Spinal cord (tissue), 10 donors: ENCODE results near the gene TCTN3. TPM values are rescaled to one million over a fixed set of nuclear protein-coding genes. Genes with fewer than 3 reads are reported as not detected.
"Not testable (repeated sequence)": the region's sequence is repeated elsewhere in the genome, so short reads cannot be mapped to it uniquely, and the experiment has no call there.

Source experiments
- DNase-seq, 6 donors: peaks; one replicate each; pipeline versions ENCODE4 v3.0.0 to v3.0.0-alpha.2; 2013 to 2015; ENCODE audit warnings: low spot score in 6 of 6, low read depth in 4 of 6
- H3K27ac ChIP-seq: one replicate; pipeline ENCODE4 v1.5.1; 2013; ENCODE audit warnings: low read depth, low read length, control low read depth
- H3K27me3 ChIP-seq: one replicate; pipeline ENCODE4 v1.6.1; 2013; ENCODE audit warnings: low read length; ENCODE audit not compliant: control insufficient read depth, insufficient read depth
- H3K36me3 ChIP-seq: one replicate; pipeline ENCODE4 v1.6.1; 2013; ENCODE audit warnings: low read length; ENCODE audit not compliant: control insufficient read depth, insufficient read depth
- H3K4me1 ChIP-seq: one replicate; pipeline ENCODE4 v1.6.1; 2013; ENCODE audit warnings: low read length; ENCODE audit not compliant: control insufficient read depth, insufficient read depth
- H3K4me3 ChIP-seq: one replicate; pipeline ENCODE4 v1.5.1; 2013; ENCODE audit warnings: low read depth, low read length, control low read depth
- H3K9me3 ChIP-seq: one replicate; pipeline ENCODE4 v1.6.1; 2013; ENCODE audit warnings: low read length; ENCODE audit not compliant: control insufficient read depth, insufficient read depth
- WGBS: methylation state at CpG from one replicate; pipeline ENCODE4 v1.1.5; 2013; ENCODE audit warnings: missing lambda C conversion rate; ENCODE audit not compliant: insufficient coverage; 5-methylcytosine and 5-hydroxymethylcytosine counted together
- polyA plus RNA-seq, 2 donors: library from polyadenylated mRNA; unstranded; fragments of 120-200 nt; gene quantifications; one replicate each; pipeline ENCODE4 v1.2.1, GENCODE V29; 2013; ENCODE audit not compliant: insufficient read length in 2 of 2
- total RNA-seq, 2 donors: library from RNA; depleted of rRNA in 1 of 2; stranded (reverse); fragments of 120-200 nt in 1 of 2; fragments of >200 nt in 1 of 2; gene quantifications; one replicate each; pipeline versions ENCODE4 v1.2.3 to v1.2.4, GENCODE V29; 2013 to 2014
- donor health status: healthy.

The TCTN3 gene
- total and polyA plus RNA-seq, 4 donors, result 30.4 to 57.9 (median 38.1) TPM

DNA sequence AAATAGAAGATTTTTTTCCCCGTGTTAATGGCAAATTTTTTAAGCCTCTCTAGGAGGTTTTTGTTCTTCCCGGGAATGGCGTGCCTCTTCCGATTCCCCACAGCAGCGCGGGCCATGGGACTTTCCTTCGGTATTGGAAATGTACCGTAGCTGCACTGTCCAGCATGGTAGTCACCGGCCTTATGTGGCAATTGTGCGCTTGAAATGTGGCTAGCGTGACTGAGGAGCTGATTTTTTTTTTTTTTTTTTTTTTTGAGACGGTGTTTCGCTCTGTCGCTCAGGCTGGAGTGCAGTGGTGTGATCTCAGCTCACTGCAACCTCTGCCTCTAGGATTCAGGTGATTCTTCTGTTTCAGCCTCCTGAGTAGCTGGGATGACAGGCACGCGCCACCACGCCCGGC is 938 bp upstream of the TCTN3 start:
- no peak overlapping the region for H3K27ac ChIP-seq
- peaks cover 6% of the 10 kb centered on the region for H3K4me1 ChIP-seq
- H3K27me3 ChIP-seq, result no peaks in the 10 kb centered on the region
- H3K4me3 ChIP-seq, result no peak overlapping the region
- H3K36me3 ChIP-seq, result peaks cover 5% of the 10 kb centered on the region
- WGBS, result 93% methylated on average over 13 of the region's 18 CpGs
- no peaks in the 10 kb centered on the region for H3K9me3 ChIP-seq
- DNase-seq, result no peak

DNA sequence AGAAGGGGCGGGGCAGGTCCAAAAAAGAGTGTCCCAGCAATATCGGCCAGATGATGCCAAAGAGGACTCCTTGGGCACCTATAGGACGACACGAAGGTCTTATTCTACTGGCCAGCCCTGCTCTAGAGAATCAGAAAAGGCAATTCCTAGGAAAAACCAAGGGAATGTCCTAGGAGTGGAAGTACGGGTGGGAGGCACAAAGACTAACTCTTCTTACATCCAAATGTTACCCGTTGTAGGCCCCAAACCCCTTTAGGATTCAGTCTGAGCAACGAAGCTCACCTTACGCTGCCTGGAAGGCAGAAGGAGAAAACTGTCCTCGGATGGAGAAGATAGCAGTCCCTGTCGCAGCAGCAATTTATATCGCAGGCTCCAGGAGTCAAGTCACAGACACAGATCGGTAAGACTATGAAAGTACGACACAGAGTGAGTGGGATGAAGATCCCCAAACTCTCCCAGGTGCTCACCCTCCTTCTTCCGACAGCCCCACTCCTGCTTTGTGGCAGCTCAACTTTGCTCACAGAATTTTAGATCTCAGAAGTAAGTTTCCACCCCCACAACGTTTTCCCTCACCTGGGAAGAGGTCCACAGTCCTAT is 558 bp downstream of the TCTN3 start:
- Histone ChIP-seq H3K4me3 (peak overlapping the region; percentile 96), H3K4me1 (peaks cover 6% of the 10 kb centered on the region), H3K27me3 (no peaks in the 10 kb centered on the region), H3K27ac (peak overlapping the region; percentile 91), H3K9me3 (no peaks in the 10 kb centered on the region), H3K36me3 (peaks cover 5% of the 10 kb centered on the region)
- 7% methylated on average over 13 of the region's 15 CpGs for WGBS
- peak in 3 of 6 donors; percentile 0 to 12 (median 1) for DNase-seq

DNA sequence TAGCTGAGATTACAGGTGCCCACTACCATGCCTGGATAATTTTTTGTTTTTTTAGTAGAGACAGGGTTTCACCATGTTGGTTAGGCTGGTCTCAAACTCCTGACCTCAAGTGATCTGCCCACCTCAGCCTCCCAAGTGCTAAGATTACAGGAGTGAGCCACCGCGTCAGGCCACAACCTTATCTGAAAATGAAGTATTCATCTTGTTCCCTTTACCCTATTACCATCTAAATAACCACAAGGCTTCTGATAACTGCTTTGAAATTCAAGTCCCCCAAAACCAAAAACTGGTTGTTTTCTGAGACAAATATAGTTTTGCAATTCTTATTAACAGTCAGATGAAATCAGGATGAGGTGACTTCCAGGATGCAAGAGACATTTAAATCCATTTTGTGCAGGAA is 2.4 kb downstream of the TCTN3 start:
- H3K27ac ChIP-seq, result no peak overlapping the region
- 92% methylated on average over 2 of the region's 2 CpGs for WGBS
- H3K4me1 ChIP-seq, result peaks cover 6% of the 10 kb centered on the region
- no peaks in the 10 kb centered on the region for H3K27me3 ChIP-seq
- H3K36me3 ChIP-seq, result peaks cover 12% of the 10 kb centered on the region
- H3K9me3 ChIP-seq, result no peaks in the 10 kb centered on the region
- DNase-seq, result no peak
- H3K4me3 ChIP-seq, result no peak overlapping the region

DNA sequence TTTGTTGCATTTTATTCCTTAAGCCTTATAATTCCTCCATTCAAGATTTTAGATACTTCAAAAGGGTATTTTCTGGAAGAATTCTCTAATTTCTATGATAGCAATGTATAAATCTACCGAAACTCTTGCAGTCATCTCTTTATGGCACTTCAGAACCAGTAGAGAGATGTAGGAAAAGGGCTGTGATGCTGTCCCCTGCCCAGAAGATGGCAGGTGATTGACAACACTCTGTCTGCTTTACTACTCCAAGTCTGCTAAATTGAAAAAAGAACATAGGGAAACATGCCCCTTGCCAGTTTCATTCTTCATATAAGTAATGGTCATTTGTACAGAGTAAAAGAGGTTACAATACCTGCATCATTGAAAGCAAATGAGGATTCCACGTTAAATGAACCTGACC is 5.1 kb downstream of the TCTN3 start:
- no peak for DNase-seq
- Histone ChIP-seq H3K4me3 (no peak overlapping the region), H3K27ac (no peak overlapping the region), H3K36me3 (peaks cover 18% of the 10 kb centered on the region), H3K4me1 (peaks cover 6% of the 10 kb centered on the region), H3K9me3 (no peaks in the 10 kb centered on the region), H3K27me3 (no peaks in the 10 kb centered on the region)
- WGBS, result 50% methylated on average over 1 of the region's 2 CpGs

DNA sequence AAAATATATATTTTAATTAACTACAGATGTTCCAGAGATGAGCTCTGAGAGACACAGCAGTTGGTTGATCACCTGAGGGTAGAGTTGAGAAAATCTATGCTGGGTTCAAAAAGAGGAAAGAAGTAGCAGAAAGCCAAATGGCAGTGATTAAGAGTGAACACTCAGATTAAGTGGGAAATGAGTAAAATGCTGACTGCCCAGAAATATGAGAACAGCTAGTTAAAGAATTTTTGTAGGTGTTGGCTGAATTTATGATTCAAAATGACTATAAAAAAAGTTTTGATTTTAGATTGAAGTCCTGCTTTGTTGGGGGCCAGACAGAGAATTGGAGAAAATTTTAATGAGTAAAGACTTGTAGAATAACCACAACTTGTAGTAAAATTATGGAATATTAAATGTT is 9.8 kb downstream of the TCTN3 start:
- no peak overlapping the region for H3K4me3 ChIP-seq
- H3K27ac ChIP-seq, result no peak overlapping the region
- H3K9me3 ChIP-seq, result no peaks in the 10 kb centered on the region
- H3K4me1 ChIP-seq, result no peaks in the 10 kb centered on the region
- no peak for DNase-seq
- no peaks in the 10 kb centered on the region for H3K27me3 ChIP-seq
- H3K36me3 ChIP-seq, result peaks cover 30% of the 10 kb centered on the region

DNA sequence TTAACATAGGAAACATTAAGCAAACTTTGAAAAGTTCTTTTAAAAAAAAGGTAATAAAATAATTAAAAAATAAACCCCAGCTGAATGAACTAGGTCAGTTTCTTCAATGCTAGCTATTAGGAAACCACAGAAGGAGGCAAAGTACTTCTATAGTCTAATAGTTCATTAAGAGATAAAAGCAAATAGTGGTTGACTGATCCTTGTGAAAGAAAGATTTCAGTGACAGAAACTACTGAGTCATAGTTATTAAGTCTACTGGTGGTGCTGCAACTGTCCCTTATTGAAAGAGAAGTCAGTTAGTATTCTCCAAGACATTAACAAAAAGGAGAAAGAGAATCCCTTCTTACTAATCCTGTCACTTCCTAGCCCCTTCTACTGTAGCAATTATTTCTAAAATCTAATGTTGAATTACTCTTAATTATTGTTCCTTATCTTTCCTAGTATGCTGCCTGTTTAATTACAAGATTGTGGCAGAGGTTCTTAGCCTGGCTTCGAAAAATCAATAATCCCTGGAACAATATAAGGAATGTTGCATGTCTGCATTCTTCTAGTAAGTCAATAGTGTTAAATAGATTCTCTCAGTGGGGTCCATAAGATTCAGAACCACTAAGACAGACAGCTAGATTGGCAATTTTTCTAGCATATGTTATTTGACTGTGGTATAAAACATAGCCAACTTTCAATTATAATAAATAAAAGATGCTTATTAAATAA is 18.2 kb downstream of the TCTN3 start:
- Histone ChIP-seq H3K27me3 (no peaks in the 10 kb centered on the region), H3K9me3 (no peaks in the 10 kb centered on the region), H3K4me1 (no peaks in the 10 kb centered on the region), H3K4me3 (no peak overlapping the region), H3K36me3 (peaks cover 6% of the 10 kb centered on the region), H3K27ac (no peak overlapping the region)
- WGBS, result no CpG with 5 or more reads among the region's 1 CpG
- DNase-seq, result no peak

DNA sequence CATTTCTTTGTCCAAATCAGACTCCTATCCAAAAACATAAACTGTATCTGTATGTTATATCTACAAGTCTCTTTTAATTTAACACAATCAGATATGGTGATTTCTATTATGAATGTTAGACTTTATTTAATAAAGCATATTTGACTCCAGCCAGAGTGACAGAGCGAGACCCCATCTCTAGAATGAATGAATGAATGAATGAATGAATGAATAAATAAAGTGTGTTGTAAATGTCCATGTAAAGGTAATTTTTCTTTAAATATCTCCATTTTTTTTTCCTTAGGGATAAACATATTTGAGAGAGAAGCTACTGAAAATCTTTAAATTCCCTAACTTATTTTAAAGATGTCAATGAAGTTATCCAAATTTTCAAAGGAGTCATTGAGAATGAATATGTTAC is 19.1 kb downstream of the TCTN3 start:
- Histone ChIP-seq H3K27ac (no peak overlapping the region), H3K4me1 (no peaks in the 10 kb centered on the region), H3K9me3 (no peaks in the 10 kb centered on the region), H3K27me3 (no peaks in the 10 kb centered on the region), H3K4me3 (no peak overlapping the region), H3K36me3 (peaks cover 8% of the 10 kb centered on the region)
- no CpG with 5 or more reads among the region's 1 CpG for WGBS
- DNase-seq, result no peak

DNA sequence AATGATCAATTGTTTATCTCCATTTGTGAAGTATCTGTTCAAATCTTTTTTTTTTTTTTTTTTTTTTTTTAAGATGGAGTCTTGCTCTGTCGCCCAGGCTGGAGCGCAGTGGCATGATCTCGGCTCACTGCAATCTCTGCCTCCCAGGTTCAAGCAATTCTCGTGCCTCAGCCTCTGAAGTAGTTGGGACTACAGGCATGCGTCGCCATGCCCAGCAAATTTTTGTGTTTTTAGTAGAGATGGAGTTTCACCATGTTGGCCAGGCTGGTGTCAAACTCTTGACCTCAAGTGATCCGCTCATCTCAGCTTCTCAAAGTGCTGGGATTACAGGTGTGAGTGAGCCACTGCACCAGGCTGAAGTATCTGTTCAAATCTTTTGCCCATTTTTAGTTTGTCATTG is 21.1 kb downstream of the TCTN3 start:
- H3K36me3 ChIP-seq, result peaks cover 11% of the 10 kb centered on the region
- DNase-seq, H3K9me3 ChIP-seq, H3K4me3 ChIP-seq, H3K4me1 ChIP-seq, H3K27ac ChIP-seq, H3K27me3 ChIP-seq: not testable (repeated sequence)
- WGBS, result 97% methylated on average over 4 of the region's 7 CpGs

DNA sequence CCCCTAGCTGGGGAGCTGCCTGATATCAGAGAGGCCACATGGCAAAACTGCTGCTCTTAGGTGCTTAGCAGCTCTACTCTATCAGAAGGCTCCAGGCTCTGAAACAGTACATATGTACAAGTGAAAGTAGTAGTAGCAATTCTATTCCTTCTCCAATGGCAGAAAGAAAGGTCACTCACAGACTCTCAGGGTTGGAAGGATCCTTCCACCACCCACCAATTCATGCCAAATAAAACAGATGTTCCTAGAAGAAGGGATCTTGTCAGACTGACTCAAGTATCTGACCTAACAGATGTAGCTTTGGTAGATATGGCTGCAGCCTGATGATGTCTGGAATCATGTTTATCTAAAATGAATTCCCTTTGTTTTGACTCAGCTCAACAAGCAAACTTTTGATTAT is 29.2 kb downstream of the TCTN3 start:
- Histone ChIP-seq H3K9me3 (no peaks in the 10 kb centered on the region), H3K4me3 (no peak overlapping the region), H3K36me3 (peaks cover 13% of the 10 kb centered on the region), H3K27ac (no peak overlapping the region), H3K4me1 (no peaks in the 10 kb centered on the region), H3K27me3 (no peaks in the 10 kb centered on the region)
- no peak for DNase-seq

DNA sequence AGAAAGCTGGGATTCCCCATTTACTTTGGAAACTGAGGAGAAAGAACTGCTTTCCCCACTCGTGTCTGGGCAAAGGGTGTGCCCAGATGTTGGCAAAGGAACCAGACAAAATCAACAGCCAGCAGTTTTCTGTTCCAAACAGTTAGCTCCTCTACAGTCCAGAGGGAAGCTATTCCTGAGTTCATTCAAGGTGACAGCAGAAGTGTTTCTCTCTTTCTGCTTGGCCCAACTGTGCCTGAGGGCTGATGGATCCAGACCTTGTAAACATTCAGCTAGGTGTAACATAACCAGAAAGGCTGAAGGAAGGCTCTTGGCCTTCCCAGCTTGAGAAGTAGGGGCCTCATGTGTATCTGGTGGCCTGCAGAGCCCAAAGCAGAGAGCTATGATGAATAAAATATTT is 30.2 kb downstream of the TCTN3 start:
- no CpG with 5 or more reads among the region's 1 CpG for WGBS
- no peak overlapping the region for H3K27ac ChIP-seq
- H3K9me3 ChIP-seq, result no peaks in the 10 kb centered on the region
- H3K27me3 ChIP-seq, result no peaks in the 10 kb centered on the region
- H3K4me3 ChIP-seq, result no peak overlapping the region
- DNase-seq, result no peak
- no peaks in the 10 kb centered on the region for H3K4me1 ChIP-seq
- H3K36me3 ChIP-seq, result peaks cover 10% of the 10 kb centered on the region
